SK-N-MC (cell line): ENCODE results near the gene TUBB2B.

Experiments
- DNase-seq: peaks from one replicate; pipeline ENCODE4 v3.0.0-alpha.2; 2011; ENCODE audit warnings: low read depth, low spot score
- H3K27ac ChIP-seq: fragments of 200-600 bp; sonication (generic); 2 replicates; pipeline ENCODE4 v1.5.1; 2016; ENCODE audit warnings: mixed run types
- H3K36me3 ChIP-seq: fragments of 200-600 bp; sonication (generic); 2 replicates; pipeline ENCODE4 v1.6.1; 2017; ENCODE audit warnings: antibody characterized with exemption, low read length, mixed read lengths; ENCODE audit not compliant: insufficient read depth
- H3K4me3 ChIP-seq: fragments of 200-600 bp; sonication (generic); 2 replicates; pipeline ENCODE4 v1.5.1; 2016
- H3K9ac ChIP-seq: fragments of 200-600 bp; sonication (generic); 2 replicates; pipeline ENCODE4 v1.8.0; 2017; ENCODE audit warnings: mixed run types, mixed read lengths; ENCODE audit not compliant: insufficient read length
- H3K9me3 ChIP-seq: fragments of 200-600 bp; sonication (generic); 2 replicates; pipeline ENCODE4 v1.6.1; 2017; ENCODE audit warnings: low read depth, mild to moderate bottlenecking, antibody characterized with exemption, low read length, moderate library complexity, mixed read lengths
- EZH2 ChIP-seq: fragments of 200-600 bp; sonication (generic); IDR thresholded peaks from one replicate; pipeline ENCODE4 v1.6.1; 2017; ENCODE audit warnings: antibody characterized with exemption
- FOXP2 ChIP-seq: optimal IDR thresholded peaks from 2 replicates; pipeline ENCODE3; 2011; ENCODE audit warnings: mild to moderate bottlenecking, moderate library complexity; ENCODE audit not compliant: insufficient read depth; ENCODE audit errors: extremely low read length, control extremely low read depth
- POLR2AphosphoS5 ChIP-seq: IDR thresholded peaks from 2 replicates; pipeline ENCODE4 v1.6.1; 2012; ENCODE audit warnings: mild to moderate bottlenecking, low read depth, low read length, borderline replicate concordance

TUBB2B gene

DNA sequence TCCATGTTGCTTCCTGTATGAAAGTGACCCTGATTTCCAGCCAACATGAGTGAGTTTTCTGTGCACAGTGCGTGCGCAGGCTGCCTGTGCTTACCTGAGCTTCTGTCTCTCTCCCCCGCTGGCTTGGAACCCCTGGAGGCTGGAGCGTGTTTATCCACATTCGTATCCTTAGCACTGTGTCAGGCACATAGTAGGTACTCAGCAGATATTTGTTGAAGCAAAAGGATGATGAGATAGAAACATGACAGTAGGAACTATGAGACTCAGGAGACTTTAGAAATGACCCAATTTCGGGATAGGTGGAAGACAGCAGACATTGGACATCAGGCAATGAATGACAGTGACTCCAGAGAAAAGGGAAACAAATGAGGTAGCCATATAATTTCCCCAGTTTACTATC, 15.2 kb downstream of the TUBB2B start:
- Histone ChIP-seq H3K27ac (no peak overlapping the region), H3K4me3 (no peak overlapping the region), H3K9me3 (no peaks in the 10 kb centered on the region), H3K36me3 (no peaks in the 10 kb centered on the region), H3K9ac (no peak overlapping the region)
- TF ChIP-seq EZH2 (no peak), POLR2AphosphoS5 (no peak), FOXP2 (no peak)
- no peak for DNase-seq

- no peaks in the 10 kb centered on the region for H3K36me3 ChIP-seq
- TF ChIP-seq EZH2: no peak
- TF ChIP-seq FOXP2: no peak
- no peak for TF ChIP-seq POLR2AphosphoS5
- H3K9me3 ChIP-seq: no peaks in the 10 kb centered on the region
- no peak overlapping the region for H3K9ac ChIP-seq
- DNase-seq: no peak
- no peak overlapping the region for H3K4me3 ChIP-seq
- H3K27ac ChIP-seq: no peak overlapping the region
Observed at GRCh38 chr6:3211681-3212080, 15.8 kb downstream of the TUBB2B start.

DNA sequence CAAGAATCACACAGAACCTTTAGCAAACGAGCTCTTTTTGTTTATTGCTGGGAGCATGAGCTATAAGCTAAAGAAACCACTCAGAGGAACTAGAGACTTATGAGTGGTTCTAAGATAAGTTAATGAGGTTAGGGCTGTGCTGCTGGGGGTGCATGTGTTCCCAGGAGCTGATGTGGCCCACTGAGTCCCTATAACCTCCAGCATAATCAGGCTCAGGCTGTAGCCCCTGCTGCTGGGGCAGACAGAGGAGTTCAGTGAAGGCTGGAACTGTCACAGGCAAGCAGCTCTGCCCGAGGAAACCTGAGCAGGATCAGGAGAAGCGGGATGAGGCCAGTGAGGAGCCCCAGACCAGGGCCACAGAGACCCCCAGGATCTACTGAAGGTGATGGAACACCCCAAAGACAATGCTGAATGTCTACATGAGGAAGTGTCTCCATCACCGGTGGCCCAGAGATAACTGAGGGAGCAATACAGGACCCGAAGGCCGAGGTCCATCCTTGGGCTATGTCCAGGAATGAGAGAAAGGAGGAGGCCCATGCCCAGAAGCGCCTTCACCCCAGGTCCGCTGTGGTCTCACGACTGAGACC, 17.3 kb downstream of the TUBB2B start:
- DNase-seq: no peak
- Histone ChIP-seq H3K9me3 (no peaks in the 10 kb centered on the region), H3K36me3 (no peaks in the 10 kb centered on the region), H3K27ac (no peak overlapping the region), H3K4me3 (no peak overlapping the region), H3K9ac (no peak overlapping the region)
- TF ChIP-seq POLR2AphosphoS5 (no peak), FOXP2 (no peak), EZH2 (no peak)

- no peak overlapping the region for H3K4me3 ChIP-seq
- H3K36me3 ChIP-seq: no peaks in the 10 kb centered on the region
- no peak overlapping the region for H3K27ac ChIP-seq
- H3K9ac ChIP-seq: no peak overlapping the region
- no peaks in the 10 kb centered on the region for H3K9me3 ChIP-seq
- no peak for DNase-seq
- TF ChIP-seq EZH2: no peak
- no peak for TF ChIP-seq POLR2AphosphoS5
- no peak for TF ChIP-seq FOXP2
Observed at GRCh38 chr6:3209114-3210023, 18.1 kb downstream of the TUBB2B start.

GRCh38 chr6:3208775-3209113, 18.7 kb downstream of the TUBB2B start:
- DNase-seq: no peak
- no peak overlapping the region for H3K9ac ChIP-seq
- H3K27ac ChIP-seq: no peak overlapping the region
- H3K36me3 ChIP-seq: no peaks in the 10 kb centered on the region
- TF ChIP-seq POLR2AphosphoS5: no peak
- TF ChIP-seq FOXP2: no peak
- no peak for TF ChIP-seq EZH2
- H3K9me3 ChIP-seq: no peaks in the 10 kb centered on the region
- no peak overlapping the region for H3K4me3 ChIP-seq

DNA sequence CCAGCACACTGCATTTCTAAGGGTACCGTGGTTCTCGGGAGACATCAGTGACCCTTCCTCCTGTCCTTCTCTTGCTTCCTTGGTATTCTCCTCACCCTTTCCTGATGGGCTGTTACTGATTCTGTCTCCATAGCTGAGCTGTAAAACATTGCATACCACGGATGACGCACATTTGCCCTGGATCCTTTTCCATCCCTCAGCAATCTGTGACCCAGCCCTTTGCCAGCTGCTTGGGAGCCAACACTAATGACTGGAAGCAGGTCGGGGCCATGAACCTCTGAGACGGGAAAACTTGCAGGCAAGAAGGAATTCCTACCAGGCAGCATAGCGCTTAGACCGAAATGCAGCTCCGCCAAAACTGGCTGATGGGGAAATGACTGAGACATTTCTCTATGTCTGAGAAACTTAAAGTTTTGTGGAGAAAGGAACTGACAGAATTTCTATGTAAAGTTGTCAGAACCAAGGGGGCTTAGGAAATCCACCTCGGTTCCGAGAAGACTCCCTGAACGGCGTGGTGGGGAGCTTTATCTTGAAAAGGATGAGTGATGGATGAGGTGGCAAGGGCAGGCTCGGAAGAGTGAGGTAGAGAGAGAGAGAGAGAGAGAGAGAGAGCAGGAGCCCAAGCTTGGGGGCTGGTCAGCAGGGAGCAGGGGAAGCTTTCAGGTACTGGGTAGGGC, 19.2 kb downstream of the TUBB2B start:
- H3K4me3 ChIP-seq: no peak overlapping the region
- no peaks in the 10 kb centered on the region for H3K9me3 ChIP-seq
- no peak for DNase-seq
- H3K27ac ChIP-seq: no peak overlapping the region
- TF ChIP-seq EZH2 (no peak), POLR2AphosphoS5 (no peak), FOXP2 (no peak)
- H3K9ac ChIP-seq: no peak overlapping the region
- no peaks in the 10 kb centered on the region for H3K36me3 ChIP-seq

- no peaks in the 10 kb centered on the region for H3K9me3 ChIP-seq
- no peak overlapping the region for H3K4me3 ChIP-seq
- H3K9ac ChIP-seq: no peak overlapping the region
- TF ChIP-seq POLR2AphosphoS5 (no peak), FOXP2 (no peak), EZH2 (no peak)
- DNase-seq: no peak
- H3K36me3 ChIP-seq: no peaks in the 10 kb centered on the region
- no peak overlapping the region for H3K27ac ChIP-seq
Observed at GRCh38 chr6:3206339-3207015, 21.0 kb downstream of the TUBB2B start.

- Histone ChIP-seq H3K9me3 (no peaks in the 10 kb centered on the region), H3K27ac (no peak overlapping the region), H3K9ac (no peak overlapping the region), H3K4me3 (no peak overlapping the region), H3K36me3 (no peaks in the 10 kb centered on the region)
- TF ChIP-seq POLR2AphosphoS5 (no peak), FOXP2 (no peak), EZH2 (no peak)
- no peak for DNase-seq
Observed at GRCh38 chr6:3205913-3206312, 21.5 kb downstream of the TUBB2B start.
